Trophoblast cell (in vitro differentiated cells and primary cell): ENCODE measurements around the gene HOXB7.
A peak's percentile ranks its signal among the peaks of the same experiment; 100 is the strongest.

Source experiments
- DNase-seq, 2 donors: peaks; one replicate each; pipeline ENCODE4 v3.0.0-alpha.2; 2016
- H2AFZ ChIP-seq: 2 replicates; pipeline ENCODE4 v1.6.1; 2013; ENCODE audit warnings: low read length, moderate library complexity, mild to moderate bottlenecking; ENCODE audit not compliant: insufficient read depth, poor library complexity
- H2AK5ac ChIP-seq: 2 replicates; pipeline ENCODE4 v1.6.1; 2013; ENCODE audit warnings: mild to moderate bottlenecking, low read length
- H2BK120ac ChIP-seq: 2 replicates; pipeline ENCODE4 v1.6.1; 2013; ENCODE audit warnings: low read length, mild to moderate bottlenecking, moderate library complexity; ENCODE audit not compliant: insufficient read depth, poor library complexity
- H2BK12ac ChIP-seq: 2 replicates; pipeline ENCODE4 v1.6.1; 2013; ENCODE audit warnings: mild to moderate bottlenecking, low read length, moderate library complexity
- H2BK5ac ChIP-seq: 2 replicates; pipeline ENCODE4 v1.6.1; 2013; ENCODE audit warnings: low read length, low read depth, moderate library complexity, mild to moderate bottlenecking; ENCODE audit not compliant: poor library complexity
- H3K14ac ChIP-seq: 2 replicates; pipeline ENCODE4 v1.6.1; 2013; ENCODE audit warnings: mild to moderate bottlenecking, low read length
- H3K18ac ChIP-seq: 2 replicates; pipeline ENCODE4 v1.6.1; 2013; ENCODE audit warnings: mild to moderate bottlenecking, low read length
- H3K23ac ChIP-seq: 2 replicates; pipeline ENCODE4 v1.6.1; 2013; ENCODE audit warnings: low read length
- H3K27ac ChIP-seq: 2 replicates; pipeline ENCODE4 v1.5.1; 2013; ENCODE audit warnings: low read depth, mild to moderate bottlenecking, inconsistent platforms, low read length, moderate library complexity
- H3K27me3 ChIP-seq: 2 replicates; pipeline ENCODE4 v1.6.1; 2013; ENCODE audit warnings: inconsistent platforms, mild to moderate bottlenecking, low read length, moderate library complexity; ENCODE audit not compliant: insufficient read depth
- H3K36me3 ChIP-seq, 2 experiments: 1 replicate in 1 of 2; 2 replicates in 1 of 2; pipeline ENCODE4 v1.6.1; 2013; ENCODE audit warnings: low read length in 2 of 2, mild to moderate bottlenecking in 2 of 2, moderate library complexity in 1 of 2; ENCODE audit not compliant: insufficient read depth in 2 of 2, control insufficient read depth in 1 of 2
- H3K4ac ChIP-seq: 2 replicates; pipeline ENCODE4 v1.6.1; 2013; ENCODE audit warnings: low read depth, mild to moderate bottlenecking, low read length, moderate library complexity
- H3K4me1 ChIP-seq, 2 experiments: 1 replicate in 1 of 2; 2 replicates in 1 of 2; pipeline ENCODE4 v1.6.1; 2013; ENCODE audit warnings: low read length in 2 of 2, mild to moderate bottlenecking in 2 of 2, moderate library complexity in 1 of 2; ENCODE audit not compliant: insufficient read depth in 2 of 2, control insufficient read depth in 1 of 2
- H3K4me2 ChIP-seq: 2 replicates; pipeline ENCODE4 v1.6.1; 2013; ENCODE audit warnings: inconsistent platforms, mild to moderate bottlenecking, low read length, moderate library complexity
- H3K4me3 ChIP-seq: 2 replicates; pipeline ENCODE4 v1.5.1; 2013; ENCODE audit warnings: mild to moderate bottlenecking, low read depth, low read length, inconsistent platforms
- H3K79me1 ChIP-seq: one replicate; pipeline ENCODE4 v1.6.1; 2013; ENCODE audit warnings: low read length
- H3K79me2 ChIP-seq: 2 replicates; pipeline ENCODE4 v1.6.1; 2013; ENCODE audit warnings: low read length, mild to moderate bottlenecking; ENCODE audit not compliant: control insufficient read depth, insufficient read depth, poor library complexity
- H3K9ac ChIP-seq: 2 replicates; pipeline ENCODE4 v1.6.1; 2013; ENCODE audit warnings: mild to moderate bottlenecking, low read length
- H3K9me3 ChIP-seq: 2 replicates; pipeline ENCODE4 v1.6.1; 2013; ENCODE audit warnings: low read depth, mild to moderate bottlenecking, control low read depth, inconsistent platforms, low read length; ENCODE audit not compliant: insufficient read depth
- H4K12ac ChIP-seq: 2 replicates; pipeline ENCODE4 v1.6.1; 2013; ENCODE audit warnings: low read depth, mild to moderate bottlenecking, low read length, moderate library complexity
- H4K8ac ChIP-seq: 2 replicates; pipeline ENCODE4 v1.6.1; 2013; ENCODE audit warnings: low read depth, mild to moderate bottlenecking, low read length, moderate library complexity
- H4K91ac ChIP-seq: one replicate; pipeline ENCODE4 v1.6.1; 2013; ENCODE audit warnings: low read depth, mild to moderate bottlenecking, low read length, moderate library complexity
- WGBS: extraction: QIAGEN DNeasy Blood & Tissue Kit; methylation state at CpG from one replicate; pipeline ENCODE4 v1.1.7; 2013; ENCODE audit warnings: missing lambda C conversion rate; ENCODE audit not compliant: insufficient read length, insufficient coverage; ENCODE audit errors: extremely low coverage; 5-methylcytosine and 5-hydroxymethylcytosine counted together

Gene HOXB7

DNA sequence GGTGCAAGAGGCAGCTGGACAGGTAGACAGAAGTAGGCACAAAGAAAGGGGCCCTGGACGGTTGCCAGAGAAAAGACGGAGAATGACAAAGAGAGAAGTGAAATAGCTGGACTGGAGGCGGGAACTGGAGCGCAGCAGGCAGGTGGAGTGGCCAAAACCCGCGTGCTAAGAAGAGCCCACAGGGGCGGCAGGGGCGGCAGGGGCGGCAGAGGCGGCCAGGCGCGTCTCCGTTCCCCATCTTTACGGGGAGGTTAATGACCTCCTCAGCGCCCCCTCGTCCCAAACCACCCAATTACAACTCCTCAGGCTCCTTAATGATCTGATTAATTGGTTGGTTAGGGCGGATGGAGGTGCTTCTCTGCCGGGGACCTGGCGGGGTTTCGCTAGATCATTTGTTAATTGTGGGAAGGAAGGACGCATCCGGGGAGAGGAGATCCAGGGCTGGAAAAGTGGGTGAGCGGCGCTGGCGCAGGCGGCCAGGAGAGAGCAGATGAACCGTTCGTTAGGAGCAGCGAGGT, 30.8 kb upstream of the HOXB7 start:
- Histone ChIP-seq H2BK120ac (no peak overlapping the region), H4K8ac (no peak overlapping the region), H3K18ac (no peak overlapping the region), H3K4me1 (peaks cover 9 to 17% of the 10 kb centered on the region in 2 experiments), H3K4me3 (no peak overlapping the region), H3K4me2 (no peak overlapping the region), H2BK12ac (no peak overlapping the region), H3K79me2 (no peaks in the 10 kb centered on the region), H3K27me3 (peaks cover 88% of the 10 kb centered on the region), H3K27ac (no peak overlapping the region), H3K36me3 (no peaks in the 10 kb centered on the region), H2AK5ac (no peak overlapping the region), H2BK5ac (no peak overlapping the region), H2AFZ (no peak overlapping the region), H4K91ac (no peak overlapping the region), H3K79me1 (no peaks in the 10 kb centered on the region), H3K9me3 (peaks cover 15% of the 10 kb centered on the region), H3K14ac (no peak overlapping the region), H3K9ac (no peak overlapping the region), H3K4ac (no peak overlapping the region), H4K12ac (no peak overlapping the region), H3K23ac (no peak overlapping the region)
- DNase-seq = no peak
- WGBS = no CpG with 5 or more reads among the region's 29 CpGs

DNA sequence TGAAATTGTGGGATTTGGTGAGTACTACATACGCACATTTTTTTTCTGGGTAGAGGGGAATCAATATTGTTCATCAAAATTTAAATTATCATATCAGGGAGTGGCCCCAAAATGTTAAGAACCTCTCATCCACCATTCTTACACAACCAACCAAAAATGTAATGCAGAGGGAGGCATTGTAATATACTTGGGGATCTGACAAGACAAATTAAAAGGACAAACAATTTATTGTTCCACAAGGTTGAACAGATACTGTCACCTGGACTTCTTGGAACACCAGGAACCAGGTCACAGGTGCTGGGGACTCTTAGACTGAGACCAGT, 30.0 kb upstream of the HOXB7 start:
- H2BK12ac ChIP-seq = no peak overlapping the region
- no peak for DNase-seq

DNA sequence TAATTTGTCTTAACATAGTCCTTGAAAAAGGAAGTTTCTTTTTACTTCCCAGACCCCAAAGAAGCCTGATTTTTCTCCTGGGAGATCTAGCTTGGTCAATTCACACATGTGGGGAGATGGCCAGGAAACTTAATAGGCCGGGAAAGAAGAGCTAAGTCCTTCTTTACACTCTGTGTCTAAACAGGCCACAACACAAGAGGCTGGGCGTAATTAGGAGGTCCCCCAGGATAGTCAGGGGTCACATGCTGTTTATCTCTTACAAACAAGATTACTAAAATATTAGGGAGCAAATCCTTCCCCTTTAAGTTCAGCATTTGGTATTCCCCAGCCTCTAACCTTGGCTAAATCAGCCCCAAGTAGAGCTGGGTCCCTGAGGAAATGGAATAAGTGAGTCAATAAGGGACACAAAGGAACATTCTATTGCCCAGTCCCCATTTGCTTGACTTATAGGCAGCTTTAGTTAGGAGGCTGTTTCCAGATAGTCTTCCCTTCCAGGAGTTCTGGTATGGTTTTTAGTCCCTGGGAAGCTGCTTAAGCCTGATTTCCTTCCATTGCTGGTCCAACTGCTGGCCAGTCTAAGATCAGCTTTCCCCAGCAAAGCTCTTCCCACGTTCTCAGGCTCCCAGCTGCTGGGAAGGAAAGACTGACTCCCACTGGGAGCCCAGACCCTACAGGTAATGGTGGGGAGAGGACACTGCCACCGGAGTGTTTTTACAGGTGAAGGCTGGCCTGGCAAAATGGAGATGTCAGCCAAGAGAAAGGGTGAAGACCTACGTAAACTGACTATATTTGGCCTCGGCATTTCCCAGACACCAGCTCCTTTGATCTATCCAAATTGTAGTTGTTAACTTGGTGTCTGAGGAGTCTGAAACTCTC, 29.4 kb upstream of the HOXB7 start:
- H2BK120ac ChIP-seq = no peak overlapping the region
- peaks cover 81% of the 10 kb centered on the region for H3K27me3 ChIP-seq
- no peak overlapping the region for H2AK5ac ChIP-seq
- peaks cover 9 to 13% of the 10 kb centered on the region in 2 experiments for H3K4me1 ChIP-seq
- H2AFZ ChIP-seq = no peak overlapping the region
- peaks cover 0 to 2% of the 10 kb centered on the region in 2 experiments for H3K36me3 ChIP-seq
- no peak overlapping the region for H2BK12ac ChIP-seq
- H3K14ac ChIP-seq = no peak overlapping the region
- H2BK5ac ChIP-seq = no peak overlapping the region
- no peaks in the 10 kb centered on the region for H3K79me2 ChIP-seq
- no CpG with 5 or more reads among the region's 6 CpGs for WGBS
- H3K9ac ChIP-seq = no peak overlapping the region
- no peak overlapping the region for H3K4ac ChIP-seq
- H4K8ac ChIP-seq = no peak overlapping the region
- no peak overlapping the region for H4K12ac ChIP-seq
- no peak overlapping the region for H3K4me3 ChIP-seq
- H3K27ac ChIP-seq = no peak overlapping the region
- H3K4me2 ChIP-seq = no peak overlapping the region
- peak overlapping the region; percentile 14 for H3K23ac ChIP-seq
- DNase-seq = no peak
- H3K18ac ChIP-seq = no peak overlapping the region
- no peak overlapping the region for H4K91ac ChIP-seq
- peaks cover 12% of the 10 kb centered on the region for H3K9me3 ChIP-seq
- H3K79me1 ChIP-seq = no peaks in the 10 kb centered on the region

More for the DNA sequence above, 30.0 kb upstream of the HOXB7 start:
- Histone ChIP-seq H3K79me1 (no peaks in the 10 kb centered on the region), H3K4me3 (no peak overlapping the region), H2AFZ (no peak overlapping the region), H4K91ac (no peak overlapping the region), H3K27me3 (peaks cover 81% of the 10 kb centered on the region), H2BK120ac (no peak overlapping the region), H3K36me3 (peaks cover 0 to under 1% of the 10 kb centered on the region in 2 experiments), H3K79me2 (no peaks in the 10 kb centered on the region), H3K4me2 (no peak overlapping the region), H3K4ac (no peak overlapping the region), H3K23ac (no peak overlapping the region), H3K4me1 (peaks cover 9 to 13% of the 10 kb centered on the region in 2 experiments), H3K14ac (no peak overlapping the region), H2AK5ac (no peak overlapping the region), H3K9me3 (peaks cover 12% of the 10 kb centered on the region), H3K27ac (no peak overlapping the region), H3K18ac (no peak overlapping the region), H4K8ac (no peak overlapping the region), H4K12ac (no peak overlapping the region), H2BK5ac (no peak overlapping the region), H3K9ac (no peak overlapping the region)
- no CpG with 5 or more reads among the region's 1 CpG for WGBS

GRCh38 chr17:48639136-48639535, 28.3 kb upstream of the HOXB7 start:
- no peak overlapping the region for H4K12ac ChIP-seq
- H3K4me3 ChIP-seq = no peak overlapping the region
- no peak overlapping the region for H4K91ac ChIP-seq
- H2BK5ac ChIP-seq = no peak overlapping the region
- peaks cover 12% of the 10 kb centered on the region for H3K9me3 ChIP-seq
- no peak overlapping the region for H2BK12ac ChIP-seq
- H3K36me3 ChIP-seq = peaks cover 0 to 2% of the 10 kb centered on the region in 2 experiments
- H3K79me1 ChIP-seq = no peaks in the 10 kb centered on the region
- H3K9ac ChIP-seq = no peak overlapping the region
- no peak overlapping the region for H3K4ac ChIP-seq
- H2BK120ac ChIP-seq = no peak overlapping the region
- no peak overlapping the region for H3K27ac ChIP-seq
- H3K23ac ChIP-seq = no peak overlapping the region
- H3K4me2 ChIP-seq = no peak overlapping the region
- no peak overlapping the region for H4K8ac ChIP-seq
- H3K79me2 ChIP-seq = no peaks in the 10 kb centered on the region
- H3K18ac ChIP-seq = no peak overlapping the region
- H2AFZ ChIP-seq = no peak overlapping the region
- H2AK5ac ChIP-seq = no peak overlapping the region
- peaks cover 82% of the 10 kb centered on the region for H3K27me3 ChIP-seq
- peaks cover 7 to 9% of the 10 kb centered on the region in 2 experiments for H3K4me1 ChIP-seq
- H3K14ac ChIP-seq = no peak overlapping the region
- WGBS = no CpG with 5 or more reads among the region's 5 CpGs
- DNase-seq = no peak
